CD4-positive, alpha-beta T cell (primary cell): ENCODE measurements around the gene CLCN6. TPM values are rescaled to one million over a fixed set of nuclear protein-coding genes. Genes with fewer than 3 reads are reported as not detected.

Experiments used
- ATAC-seq: fragments of 200-7000 bp; cut with Tn5 transposase; one replicate; pipeline ENCODE4 v1.10.0; 2022; ENCODE audit warnings: mild to moderate bottlenecking; ENCODE audit not compliant: poor library complexity
- CTCF ChIA-PET: fragments of 350-600 bp; sonication (Branson Sonifier 250); formaldehyde crosslinking; loops from one replicate; lab custom pipeline; 2021; ENCODE audit warnings: antibody characterized with exemption, inconsistent platforms; lab: Charles Lee
- POLR2A ChIA-PET: fragments of 350-600 bp; sonication (Branson Sonifier 250); formaldehyde crosslinking; loops from one replicate; lab custom pipeline; 2021; ENCODE audit warnings: antibody characterized with exemption, inconsistent platforms; lab: Charles Lee
- DNase-seq, 14 experiments: peaks; one replicate each; pipeline ENCODE4 v3.0.0-alpha.2; 2013 to 2020; ENCODE audit warnings: mixed read lengths in 2 of 14
- H3K27ac ChIP-seq, 2 donors: one replicate each; pipeline versions ENCODE4 v1.5.1 to v1.7.0; 2013; ENCODE audit warnings: low read length in 2 of 2, low read depth in 1 of 2, mild to moderate bottlenecking in 1 of 2
- H3K27me3 ChIP-seq, 2 experiments: 1 replicate in 1 of 2; 2 replicates in 1 of 2; pipeline versions ENCODE4 v1.6.1 to v1.7.0; 2013; ENCODE audit warnings: low read length in 2 of 2, control low read depth in 1 of 2, mild to moderate bottlenecking in 1 of 2, moderate library complexity in 1 of 2; ENCODE audit not compliant: insufficient read depth in 2 of 2, control insufficient read depth in 1 of 2
- H3K36me3 ChIP-seq: one replicate; pipeline ENCODE4 v1.6.1; 2013; ENCODE audit warnings: low read length, control low read depth; ENCODE audit not compliant: insufficient read depth
- H3K4me1 ChIP-seq: one replicate; pipeline ENCODE4 v1.6.1; 2013; ENCODE audit warnings: low read length, control low read depth; ENCODE audit not compliant: insufficient read depth
- H3K4me3 ChIP-seq: one replicate; pipeline ENCODE4 v1.5.1; 2013; ENCODE audit warnings: mild to moderate bottlenecking, low read length, moderate library complexity
- H3K9me3 ChIP-seq, 2 experiments: 1 replicate in 1 of 2; 2 replicates in 1 of 2; pipeline versions ENCODE4 v1.6.1 to v1.7.0; 2013; ENCODE audit warnings: low read length in 2 of 2, mild to moderate bottlenecking in 2 of 2, control low read depth in 1 of 2, moderate library complexity in 1 of 2; ENCODE audit not compliant: control insufficient read depth in 1 of 2, insufficient read depth in 1 of 2
- H3K27ac Mint-ChIP-seq: one replicate; pipeline ENCODE4 v1.8.0; 2020; ENCODE audit warnings: mixed read lengths
- H3K27me3 Mint-ChIP-seq: one replicate; pipeline ENCODE4 v1.8.0; 2021; ENCODE audit warnings: mixed read lengths
- H3K36me3 Mint-ChIP-seq: one replicate; pipeline ENCODE4 v1.8.0; 2021; ENCODE audit warnings: low read depth, mixed read lengths
- H3K4me1 Mint-ChIP-seq: one replicate; pipeline ENCODE4 v1.8.0; 2021; ENCODE audit warnings: low read depth, mixed read lengths
- H3K4me3 Mint-ChIP-seq: one replicate; pipeline ENCODE4 v1.8.0; 2020; ENCODE audit warnings: mild to moderate bottlenecking, mixed read lengths
- H3K9me3 Mint-ChIP-seq: one replicate; pipeline ENCODE4 v1.8.0; 2020; ENCODE audit warnings: mixed read lengths
- intact Hi-C, 2 experiments: fragments of 100-400 bp; cut with DNase I in 1 of 2; cut with micrococcal nuclease in 1 of 2; formaldehyde crosslinking; loops; one replicate each; pipeline versions ENCODE4 v1.15.1 to v1.9.0; 2023 to 2025; cut with DNase I, micrococcal nuclease
- total RNA-seq, 174 experiments: library from RNA in 2 of 174; stranded (reverse) in 2 of 174; gene quantifications; one replicate each; pipeline ENCODE4 v1.2.3 and lab custom pipeline; 2021 to 2026
- TF ChIP-seq, protein P1 (sequence below): fragments of 200-600 bp; IDR thresholded peaks from one replicate; pipeline ENCODE4 v1.8.0; 2022; ENCODE audit warnings: antibody characterized with exemption, mild to moderate bottlenecking

CLCN6 gene
- total RNA-seq, 2 experiments from 2014 or later, result 10.9 to 11.2 TPM

DNA sequence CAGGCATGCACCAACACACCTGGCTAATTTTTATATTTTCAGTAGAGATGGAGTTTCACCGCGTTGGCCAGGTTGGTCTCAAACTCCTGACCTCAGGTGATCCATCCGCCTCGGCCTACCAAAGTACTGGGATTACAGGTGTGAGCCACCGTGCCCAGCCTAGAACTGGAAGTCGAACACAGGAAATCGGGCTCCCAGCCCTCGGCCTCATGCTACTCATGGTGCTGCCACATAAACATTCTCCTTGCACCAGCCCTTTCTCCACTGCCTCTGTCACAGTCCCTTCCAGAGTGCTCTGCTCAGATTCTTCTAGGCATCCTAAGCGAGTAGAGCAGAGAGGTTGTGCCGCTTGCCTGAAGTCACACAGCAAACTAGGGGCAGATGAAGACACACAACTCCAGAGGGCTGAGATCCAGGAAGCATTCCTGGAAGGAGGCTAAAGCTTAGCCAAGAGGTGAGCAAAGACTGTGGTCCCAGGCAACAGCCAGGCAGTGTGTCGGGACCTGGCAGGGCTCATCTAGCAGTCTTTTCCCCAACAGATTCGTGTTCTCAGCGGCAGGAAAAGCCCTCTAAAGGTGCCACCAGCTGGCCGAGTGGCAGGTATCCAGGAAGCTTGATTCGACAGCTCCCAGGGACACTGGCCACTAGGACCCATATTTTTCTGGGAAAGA, 82.3 kb downstream of the CLCN6 start:
- no peak overlapping the region for H3K4me3 Mint-ChIP-seq
- CTCF ChIA-PET, result interaction anchor here (0.9 kb wide), 1 partner anchor 19 kb away, joined by 4 read pairs; no protein-coding TSS in a partner anchor
- no peaks in the 10 kb centered on the region for H3K27me3 ChIP-seq
- DNase-seq (no peak), ATAC-seq (no peak)
- no peak overlapping the region for H3K27ac ChIP-seq
- H3K9me3 Mint-ChIP-seq, result no peaks in the 10 kb centered on the region
- H3K36me3 Mint-ChIP-seq, result no peaks in the 10 kb centered on the region
- no peaks in the 10 kb centered on the region for H3K4me1 Mint-ChIP-seq
- TF ChIP-seq, protein P1, sequence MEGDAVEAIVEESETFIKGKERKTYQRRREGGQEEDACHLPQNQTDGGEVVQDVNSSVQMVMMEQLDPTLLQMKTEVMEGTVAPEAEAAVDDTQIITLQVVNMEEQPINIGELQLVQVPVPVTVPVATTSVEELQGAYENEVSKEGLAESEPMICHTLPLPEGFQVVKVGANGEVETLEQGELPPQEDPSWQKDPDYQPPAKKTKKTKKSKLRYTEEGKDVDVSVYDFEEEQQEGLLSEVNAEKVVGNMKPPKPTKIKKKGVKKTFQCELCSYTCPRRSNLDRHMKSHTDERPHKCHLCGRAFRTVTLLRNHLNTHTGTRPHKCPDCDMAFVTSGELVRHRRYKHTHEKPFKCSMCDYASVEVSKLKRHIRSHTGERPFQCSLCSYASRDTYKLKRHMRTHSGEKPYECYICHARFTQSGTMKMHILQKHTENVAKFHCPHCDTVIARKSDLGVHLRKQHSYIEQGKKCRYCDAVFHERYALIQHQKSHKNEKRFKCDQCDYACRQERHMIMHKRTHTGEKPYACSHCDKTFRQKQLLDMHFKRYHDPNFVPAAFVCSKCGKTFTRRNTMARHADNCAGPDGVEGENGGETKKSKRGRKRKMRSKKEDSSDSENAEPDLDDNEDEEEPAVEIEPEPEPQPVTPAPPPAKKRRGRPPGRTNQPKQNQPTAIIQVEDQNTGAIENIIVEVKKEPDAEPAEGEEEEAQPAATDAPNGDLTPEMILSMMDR, result no peak
- no peaks in the 10 kb centered on the region for H3K36me3 ChIP-seq
- intact Hi-C loops, result no loop called here
- H3K9me3 ChIP-seq, result no peaks in the 10 kb centered on the region
- no peaks in the 10 kb centered on the region for H3K4me1 ChIP-seq
- H3K4me3 ChIP-seq, result no peak overlapping the region
- H3K27me3 Mint-ChIP-seq, result peaks cover 9% of the 10 kb centered on the region
- POLR2A ChIA-PET, result no interaction called here
- H3K27ac Mint-ChIP-seq, result no peak overlapping the region

GRCh38 chr1:11888877-11889208, 82.9 kb downstream of the CLCN6 start:
- Mint-ChIP-seq H3K27ac (no peak overlapping the region), H3K9me3 (no peaks in the 10 kb centered on the region), H3K27me3 (peaks cover 14% of the 10 kb centered on the region), H3K4me1 (no peaks in the 10 kb centered on the region), H3K4me3 (no peak overlapping the region), H3K36me3 (no peaks in the 10 kb centered on the region)
- TF ChIP-seq, protein P1, result no peak
- Histone ChIP-seq H3K9me3 (no peaks in the 10 kb centered on the region), H3K27me3 (no peaks in the 10 kb centered on the region), H3K4me3 (no peak overlapping the region), H3K36me3 (no peaks in the 10 kb centered on the region), H3K4me1 (no peaks in the 10 kb centered on the region), H3K27ac (no peak overlapping the region)
- POLR2A ChIA-PET, result no interaction called here
- ATAC-seq, result no peak
- DNase-seq, result no peak
- intact Hi-C loops, result no loop called here
- CTCF ChIA-PET, result no interaction called here

GRCh38 chr1:11891433-11892186, 85.6 kb downstream of the CLCN6 start:
- Histone ChIP-seq H3K9me3 (no peaks in the 10 kb centered on the region), H3K27me3 (peaks cover 10 to 12% of the 10 kb centered on the region in 2 experiments), H3K36me3 (no peaks in the 10 kb centered on the region), H3K4me3 (no peak overlapping the region), H3K4me1 (no peaks in the 10 kb centered on the region), H3K27ac (no peak overlapping the region)
- ATAC-seq, result no peak
- no peak for DNase-seq
- TF ChIP-seq, protein P1, result no peak
- Mint-ChIP-seq H3K36me3 (no peaks in the 10 kb centered on the region), H3K27ac (no peak overlapping the region), H3K4me3 (no peak overlapping the region), H3K9me3 (no peaks in the 10 kb centered on the region), H3K27me3 (peaks cover 31% of the 10 kb centered on the region), H3K4me1 (no peaks in the 10 kb centered on the region)
- POLR2A ChIA-PET, result interaction anchor here (2.4 kb wide), 1 partner anchor 16 kb away, joined by 15 read pairs; no protein-coding TSS in a partner anchor
- intact Hi-C loops, result no loop called here
- CTCF ChIA-PET, result no interaction called here

Other genes starting within 250 kb of the CLCN6 start
- 1 to 10 TPM; 3.2 to 3.7 TPM for gene FBXO2, start 151.8 kb upstream of the CLCN6 start, total RNA-seq
- gene FBXO44, start 151.3 kb upstream of the CLCN6 start, total RNA-seq, result 10 to 100 TPM; 44.9 to 48.4 TPM
- gene FBXO6, start 142.0 kb upstream of the CLCN6 start, total RNA-seq, result 1 to 10 TPM; 1.6 to 1.9 TPM
- gene MAD2L2, start 125.0 kb upstream of the CLCN6 start, total RNA-seq, result 10 to 100 TPM; 24.6 to 28.3 TPM
- under 1 TPM; 0.05 to 0.08 TPM for gene DRAXIN, start 114.5 kb upstream of the CLCN6 start, total RNA-seq
- 10 to 100 TPM; 21.3 to 21.8 TPM for gene AGTRAP, start 70.1 kb upstream of the CLCN6 start, total RNA-seq
- gene C1orf167, start 44.0 kb upstream of the CLCN6 start, total RNA-seq, result not detected
- gene MTHFR, start 227 bp upstream of the CLCN6 start, total RNA-seq, result 10 to 100 TPM; 30.8 to 31.3 TPM
- gene NPPA, start 41.6 kb downstream of the CLCN6 start, total RNA-seq, result not detected
- not detected for gene NPPB, start 52.8 kb downstream of the CLCN6 start, total RNA-seq
- 1 to 10 TPM; 7.6 to 8.3 TPM for gene KIAA2013, start 120.2 kb downstream of the CLCN6 start, total RNA-seq
- 1 to 10 TPM; 1.6 to 1.8 TPM for gene PLOD1, start 128.5 kb downstream of the CLCN6 start, total RNA-seq
- 10 to 100 TPM; 33.0 to 38.1 TPM for gene MFN2, start 174.3 kb downstream of the CLCN6 start, total RNA-seq
- 10 to 100 TPM; 21.8 to 23.1 TPM for gene MIIP, start 213.3 kb downstream of the CLCN6 start, total RNA-seq